ENCODE measurements around the gene ZFAND3.

The ZFAND3 gene

DNA sequence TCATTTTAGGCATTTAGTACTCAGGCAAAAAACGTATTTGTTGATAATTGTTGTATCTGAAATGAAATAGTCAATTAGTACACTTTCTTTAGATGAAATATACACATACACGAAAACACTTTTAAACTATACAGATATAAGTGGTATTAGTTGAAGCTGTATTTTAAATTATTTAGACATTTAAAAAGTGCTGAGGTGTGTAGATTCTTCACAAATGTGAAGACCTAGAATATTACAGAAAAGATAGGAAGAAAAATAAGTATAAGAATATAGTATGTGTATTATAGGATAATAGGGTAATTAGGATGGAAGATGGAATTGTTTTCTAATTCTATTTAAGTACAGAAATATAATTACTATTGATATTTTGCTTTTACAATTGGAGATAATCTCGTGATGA, 4.6 kb downstream of the ZFAND3 start:
- FAIRE-seq (no peak), DNase-seq (ENCODE audit: extremely low spot score, insufficient read length, low read depth) (no peak)

DNA sequence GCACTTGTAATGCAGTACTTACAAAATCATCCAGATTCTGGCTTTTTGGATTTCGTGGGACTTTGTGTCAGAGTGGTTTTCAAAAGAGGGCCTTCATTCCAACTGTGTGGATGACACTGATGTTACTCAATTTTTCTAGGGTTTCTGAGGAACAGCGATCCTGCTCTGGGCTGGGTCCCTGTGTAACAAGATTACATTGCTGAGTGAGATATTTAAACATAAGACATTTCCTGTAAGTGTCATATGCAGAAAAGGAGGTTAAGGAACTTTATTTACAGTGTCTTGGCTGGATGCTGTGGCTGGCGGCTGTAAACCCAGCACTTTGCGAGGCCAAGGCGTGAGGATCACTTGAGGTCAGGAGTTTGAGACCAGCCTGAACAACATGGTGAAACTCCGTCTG, 6.7 kb downstream of the ZFAND3 start:
- no peak for DNase-seq (ENCODE audit: extremely low spot score, insufficient read length, low read depth)
- FAIRE-seq = peak; percentile 9

- no peak for DNase-seq (ENCODE audit: extremely low spot score, insufficient read length, low read depth)
- no peak for FAIRE-seq
Measured at GRCh38 chr6:37826993-37827392, 7.5 kb downstream of the ZFAND3 start.

DNA sequence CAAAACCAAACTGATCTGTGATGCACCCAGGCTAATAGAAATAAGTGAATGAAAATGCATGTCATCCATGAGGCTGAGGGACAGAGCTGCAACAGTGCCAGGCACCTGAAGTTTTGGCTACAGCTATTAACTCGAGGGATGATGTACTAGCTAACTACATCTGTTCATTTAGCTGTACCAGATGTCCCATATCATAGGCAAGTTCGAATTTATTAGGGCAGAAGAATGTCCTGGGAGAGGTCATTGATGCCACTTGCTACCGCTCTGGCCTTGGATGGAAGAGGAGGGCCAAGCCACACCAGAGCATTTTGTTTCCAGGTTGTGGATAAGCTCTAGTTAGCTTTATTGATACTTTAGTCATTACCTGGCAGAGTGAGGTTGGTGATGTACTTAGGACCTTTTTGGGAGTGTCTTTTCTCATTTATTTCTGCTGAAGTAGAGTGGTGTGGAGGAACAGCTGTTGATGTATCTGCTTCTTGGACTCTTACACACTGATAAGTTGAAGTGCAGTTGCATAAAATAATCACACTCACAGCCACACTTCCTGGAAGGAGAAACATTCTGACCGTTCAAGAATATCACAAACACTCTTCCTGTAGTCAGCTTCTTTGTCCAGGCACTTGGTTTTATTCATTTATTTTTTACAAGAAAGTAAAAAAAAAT, 8.2 kb downstream of the ZFAND3 start:
- FAIRE-seq (no peak), DNase-seq (ENCODE audit: extremely low spot score, insufficient read length, low read depth) (no peak)

DNA sequence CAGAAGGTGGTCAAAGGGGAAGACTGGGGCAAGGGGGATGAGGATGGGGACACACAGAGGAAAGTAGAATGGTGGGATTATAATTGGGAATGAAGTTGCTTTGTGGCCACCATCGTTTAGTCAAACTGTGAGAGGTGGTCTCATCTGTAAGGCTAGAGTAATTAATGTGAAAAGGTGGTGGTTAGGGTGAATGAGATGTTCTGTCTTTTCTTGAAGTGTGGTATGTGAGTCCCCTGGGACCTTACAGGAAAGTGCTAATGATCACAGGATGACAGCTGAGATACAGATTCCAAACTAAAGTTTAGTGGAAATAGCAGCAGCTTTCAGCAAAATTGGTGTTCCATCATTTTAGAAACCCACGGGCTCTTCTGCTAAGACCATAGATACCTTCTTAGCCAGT, 10.7 kb downstream of the ZFAND3 start:
- no peak for DNase-seq (ENCODE audit: extremely low spot score, insufficient read length, low read depth)
- FAIRE-seq = peak; percentile 35

DNA sequence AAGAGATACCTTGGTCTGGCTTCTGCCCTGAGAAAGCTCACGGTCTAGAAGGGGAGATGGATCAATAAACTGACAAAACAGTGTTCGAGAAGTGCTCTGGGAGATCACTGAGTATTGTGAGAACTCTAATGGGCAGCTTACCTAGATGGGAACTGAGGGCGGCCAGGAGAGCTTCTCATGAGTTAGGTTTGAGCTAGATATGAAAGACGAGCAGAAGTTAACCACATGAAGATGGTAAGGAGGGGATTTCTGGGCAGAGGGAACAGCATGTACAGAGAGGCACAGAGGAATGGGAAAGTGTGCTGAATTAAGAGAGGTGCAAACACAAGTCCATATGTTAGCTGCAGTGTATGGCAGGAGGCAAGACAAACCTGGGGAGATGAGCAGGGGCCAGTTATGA, 11.9 kb downstream of the ZFAND3 start:
- DNase-seq (ENCODE audit: extremely low spot score, insufficient read length, low read depth) (no peak), FAIRE-seq (no peak)

GRCh38 chr6:37835923-37836322, 16.4 kb downstream of the ZFAND3 start:
- FAIRE-seq = no peak
- DNase-seq (ENCODE audit: extremely low spot score, insufficient read length, low read depth) = no peak

- FAIRE-seq (peak; percentile 77), DNase-seq (ENCODE audit: extremely low spot score, insufficient read length, low read depth) (no peak)
Measured at GRCh38 chr6:37838219-37838921, 18.8 kb downstream of the ZFAND3 start.

DNA sequence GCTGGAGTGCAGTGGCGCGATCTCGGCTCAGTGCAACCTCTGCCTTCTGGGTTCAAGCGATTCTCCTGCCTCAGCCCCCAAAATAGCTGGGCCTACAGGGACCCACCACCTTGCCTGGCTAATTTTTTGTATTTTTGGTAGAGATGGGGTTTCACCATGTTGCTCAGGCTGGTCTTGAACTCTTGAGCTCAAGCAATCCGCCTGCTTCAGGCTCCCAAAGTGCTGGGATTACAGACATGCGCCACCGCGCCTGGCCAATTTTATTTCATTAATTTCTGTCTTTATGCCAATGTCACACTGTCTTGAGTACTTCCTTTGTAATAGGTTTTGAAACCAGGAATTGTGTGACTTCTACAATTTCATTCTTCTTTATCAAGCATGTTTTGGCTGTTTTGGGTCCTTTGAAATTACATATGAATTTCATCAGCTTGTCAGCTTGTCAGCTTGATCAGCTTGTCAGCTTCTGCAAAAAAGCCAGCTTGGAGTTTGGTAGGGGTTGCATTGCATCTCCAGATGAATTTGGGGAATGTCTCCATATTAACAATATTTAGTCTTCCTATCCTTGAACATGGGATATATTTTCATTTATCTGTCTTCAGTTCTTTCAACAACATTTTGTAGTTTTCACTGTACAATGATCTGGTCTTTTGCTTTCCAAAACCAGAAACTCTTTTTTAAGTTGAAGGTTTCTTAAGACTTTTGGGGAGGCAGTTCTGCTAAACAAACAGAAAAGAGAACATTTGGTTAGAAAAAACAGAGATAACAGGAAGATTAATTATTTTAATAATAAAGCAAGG, 20.8 kb downstream of the ZFAND3 start:
- DNase-seq (ENCODE audit: extremely low spot score, insufficient read length, low read depth) (no peak), FAIRE-seq (peak; percentile 26)

DNA sequence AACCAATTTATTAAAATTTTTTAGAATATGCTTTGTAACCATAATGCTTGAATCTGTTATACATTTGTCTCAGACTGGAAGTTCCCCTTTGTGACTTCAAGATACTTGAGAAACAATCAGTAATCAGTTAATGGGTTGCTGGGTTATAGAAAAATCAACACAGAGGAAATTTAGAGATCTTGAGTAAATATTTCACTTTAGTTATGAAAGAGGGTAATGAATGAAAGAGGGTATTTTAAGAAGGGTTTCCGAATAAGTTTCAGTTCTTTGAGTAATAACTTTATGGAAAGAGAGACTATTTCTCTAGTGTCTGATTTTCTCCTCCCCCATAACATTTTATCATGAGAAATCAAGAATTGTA, 21.4 kb downstream of the ZFAND3 start:
- DNase-seq (ENCODE audit: extremely low spot score, insufficient read length, low read depth) (no peak), FAIRE-seq (peak; percentile 69)

DNA sequence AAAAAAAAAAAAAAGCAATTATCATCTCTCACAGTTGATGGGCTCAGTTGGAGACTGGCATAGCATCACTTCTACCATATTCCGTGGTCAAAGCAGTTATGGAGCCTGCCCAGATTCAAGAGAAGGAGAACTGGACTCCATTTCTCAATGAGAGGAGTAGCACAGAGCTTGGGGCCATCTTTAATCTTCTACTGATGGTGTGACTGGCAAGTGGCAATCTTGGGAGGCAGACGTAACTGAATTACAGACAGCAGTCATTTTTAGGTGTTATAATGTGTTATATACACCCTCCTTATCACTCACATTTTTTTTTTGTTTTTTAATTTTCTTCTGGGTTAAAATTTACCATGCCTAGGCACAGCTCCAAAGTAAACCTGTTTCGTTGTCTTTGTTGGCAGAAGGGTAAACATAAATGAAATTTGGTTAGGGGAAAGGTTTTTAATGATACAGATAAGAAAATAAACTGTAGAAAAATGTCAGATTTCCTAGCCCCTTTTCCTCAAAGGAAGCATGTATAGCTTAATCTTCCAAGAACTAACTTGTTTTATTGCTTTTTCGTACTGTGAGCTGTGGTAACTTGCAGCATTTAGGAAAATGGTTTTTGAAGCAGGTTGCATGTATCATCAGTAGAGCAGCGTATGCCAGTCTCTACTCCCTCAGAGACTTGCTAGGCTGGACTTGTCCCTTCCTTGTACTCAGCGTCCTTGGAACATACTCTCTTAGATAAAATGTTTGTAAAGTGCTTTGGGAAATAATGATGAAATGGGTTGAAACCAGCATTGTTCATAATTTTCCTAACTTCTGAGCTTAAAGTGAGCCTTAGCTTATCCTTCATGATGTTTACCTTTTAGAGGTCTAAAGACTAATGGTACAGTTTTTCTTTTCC, 25.7 kb downstream of the ZFAND3 start:
- DNase-seq (ENCODE audit: extremely low spot score, insufficient read length, low read depth) (no peak), FAIRE-seq (peak; percentile 9)

DNA sequence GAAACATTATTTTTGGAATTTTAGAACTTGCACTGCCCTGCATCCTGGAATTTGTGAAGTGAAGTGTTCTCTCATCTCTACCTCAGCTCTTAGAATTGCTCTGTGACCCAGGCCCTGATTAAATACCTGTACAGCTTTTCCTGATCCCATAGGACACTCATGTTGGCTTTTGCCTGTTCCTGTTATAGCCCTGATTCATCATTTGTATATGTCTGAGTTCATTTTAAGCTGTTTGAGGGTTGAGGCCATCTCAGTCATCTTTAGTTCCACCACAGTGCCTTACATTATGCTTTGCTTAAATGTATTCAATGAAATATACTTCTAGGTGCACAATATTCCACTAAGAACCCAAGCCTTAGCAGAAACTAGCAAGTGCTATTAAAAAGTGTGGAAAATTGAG, 26.4 kb downstream of the ZFAND3 start:
- DNase-seq (ENCODE audit: extremely low spot score, insufficient read length, low read depth) (no peak), FAIRE-seq (no peak)

- DNase-seq (ENCODE audit: extremely low spot score, insufficient read length, low read depth) (no peak), FAIRE-seq (no peak)
Measured at GRCh38 chr6:37847704-37848103, 28.2 kb downstream of the ZFAND3 start.

DNA sequence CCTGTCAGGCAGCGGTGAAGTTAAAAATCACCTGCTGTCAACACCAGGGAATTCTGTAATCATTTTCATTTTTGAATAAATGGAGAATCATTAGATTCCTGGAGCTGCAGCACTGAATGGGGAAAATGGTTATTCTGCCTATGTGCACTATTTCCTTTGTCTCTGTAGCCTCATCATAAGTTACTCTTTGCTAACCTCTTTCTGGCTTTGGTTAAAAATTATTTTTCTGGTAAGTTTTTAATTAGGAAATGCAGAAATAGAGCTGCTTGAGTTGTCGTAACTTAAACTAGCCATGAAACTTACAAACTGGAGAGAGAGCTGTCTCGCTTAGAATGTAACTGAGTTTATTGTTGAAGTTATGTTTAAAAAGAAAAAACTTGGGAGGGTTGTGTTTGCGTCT, 28.8 kb downstream of the ZFAND3 start:
- FAIRE-seq = peak; percentile 69
- no peak for DNase-seq (ENCODE audit: extremely low spot score, insufficient read length, low read depth)

- DNase-seq (ENCODE audit: extremely low spot score, insufficient read length, low read depth) = no peak
- peak; percentile 41 for FAIRE-seq
Measured at GRCh38 chr6:37850260-37850659, 30.7 kb downstream of the ZFAND3 start.

DNA sequence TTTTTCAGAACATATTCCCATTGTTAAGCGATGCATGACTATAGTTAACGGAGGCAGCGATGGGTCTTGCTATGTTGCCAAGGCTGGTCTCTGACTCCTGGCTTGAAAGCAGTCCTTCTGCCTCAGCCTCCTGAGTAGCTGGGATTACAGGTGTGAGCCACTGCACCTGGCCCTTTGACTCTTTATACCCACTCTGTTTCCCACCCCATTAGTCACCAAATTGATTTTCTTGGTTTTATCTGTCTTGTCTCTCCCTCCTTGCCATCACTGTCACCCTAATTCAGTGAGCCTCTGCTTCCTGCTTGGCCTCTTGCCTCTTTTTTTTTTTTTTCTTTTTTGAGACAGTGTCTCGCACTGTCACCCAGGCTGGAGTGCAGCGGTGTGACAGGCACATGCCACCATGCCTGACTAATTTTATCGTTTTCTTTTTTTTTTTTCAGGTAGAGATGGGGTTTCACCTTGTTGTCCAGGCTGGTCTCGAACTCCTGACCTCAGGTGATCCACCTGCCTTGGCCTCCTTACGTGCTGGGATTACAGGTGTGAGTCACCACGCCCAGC, 31.3 kb downstream of the ZFAND3 start:
- peak; percentile 62 for FAIRE-seq

DNA sequence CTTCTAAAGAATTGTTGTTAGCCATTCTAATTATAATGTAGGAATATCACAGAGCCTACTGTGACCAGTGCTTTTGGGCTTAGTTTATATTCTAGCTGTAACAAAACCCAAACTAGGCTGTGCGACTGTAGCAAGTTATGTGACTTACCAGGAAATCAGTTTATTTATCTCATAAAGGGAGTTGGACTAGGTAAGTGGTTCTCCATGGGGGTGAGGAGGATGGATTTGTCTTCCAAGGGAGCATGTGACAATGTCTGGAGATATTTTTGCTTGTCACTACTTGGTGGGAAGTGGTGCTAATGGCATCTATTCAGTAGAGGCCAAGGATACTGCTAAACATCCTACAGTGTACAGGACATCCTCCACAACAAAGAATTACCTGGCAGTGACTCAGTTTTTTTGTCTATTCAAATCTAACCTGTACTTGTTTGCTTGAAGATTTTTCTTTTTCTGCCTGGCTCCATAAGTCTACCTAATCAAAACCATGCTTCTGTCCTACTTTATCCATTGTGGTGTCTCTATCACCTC, 32.5 kb downstream of the ZFAND3 start:
- FAIRE-seq = peak; percentile 44
- no peak for DNase-seq (ENCODE audit: extremely low spot score, insufficient read length, low read depth)

More for the DNA sequence above, 31.3 kb downstream of the ZFAND3 start:
- no peak for DNase-seq (ENCODE audit: extremely low spot score, insufficient read length, low read depth)

DNA sequence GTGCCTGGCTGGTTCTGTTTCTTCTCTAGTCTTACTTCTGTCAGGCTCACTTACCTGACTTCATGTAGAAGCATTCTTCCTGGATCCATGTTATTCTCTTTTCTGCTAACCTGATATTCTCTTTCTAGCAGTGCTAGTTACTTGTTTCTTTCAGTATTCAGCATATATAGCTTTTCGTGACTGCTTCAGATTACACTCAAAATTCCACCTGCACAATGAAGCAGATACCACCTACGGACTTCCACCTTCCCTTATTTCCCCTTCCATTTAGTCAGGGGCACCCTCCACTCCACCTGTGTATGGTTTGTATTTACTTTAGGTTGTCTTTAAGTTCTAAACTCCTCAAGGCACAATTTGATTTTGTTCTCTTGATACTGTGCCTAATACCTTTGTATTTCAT, 36.8 kb downstream of the ZFAND3 start:
- DNase-seq (ENCODE audit: extremely low spot score, insufficient read length, low read depth) (no peak), FAIRE-seq (no peak)

- FAIRE-seq = no peak
Measured at GRCh38 chr6:37858363-37858762, 38.8 kb downstream of the ZFAND3 start.

More at GRCh38 chr6:37858363-37858762, 38.8 kb downstream of the ZFAND3 start:
- DNase-seq (ENCODE audit: extremely low spot score, insufficient read length, low read depth) = no peak

Measured in GM18507 (cell line).